CD4-positive, alpha-beta T cell treated with Interleukin-10 for 1 hour (primary cell): ENCODE results near the gene BCR.
"Not testable (repeated sequence)": the region's sequence is repeated elsewhere in the genome, so short reads cannot be mapped to it uniquely, and the experiment has no call there.

Experiments used
- DNase-seq: peaks from one replicate; pipeline ENCODE4 v3.0.0-alpha.2; 2020

Gene BCR

GRCh38 chr22:23341942-23342695 lies 161.8 kb downstream of the BCR start:
- DNase-seq: not testable (repeated sequence)

GRCh38 chr22:23351321-23351720 lies 171.0 kb downstream of the BCR start:
- no peak for DNase-seq

GRCh38 chr22:23353004-23353403 lies 172.7 kb downstream of the BCR start:
- no peak for DNase-seq

GRCh38 chr22:23353696-23354095 lies 173.4 kb downstream of the BCR start:
- DNase-seq: no peak

- no peak for DNase-seq
Observed at GRCh38 chr22:23356094-23356493, 175.8 kb downstream of the BCR start.

- no peak for DNase-seq
Observed at GRCh38 chr22:23357053-23357452, 176.7 kb downstream of the BCR start.

GRCh38 chr22:23359583-23360123 lies 179.3 kb downstream of the BCR start:
- no peak for DNase-seq

GRCh38 chr22:23361676-23362075 lies 181.4 kb downstream of the BCR start:
- no peak for DNase-seq

- no peak for DNase-seq
Observed at GRCh38 chr22:23363683-23364082, 183.4 kb downstream of the BCR start.

GRCh38 chr22:23364389-23364788 lies 184.1 kb downstream of the BCR start:
- DNase-seq: no peak

GRCh38 chr22:23365524-23365923 lies 185.2 kb downstream of the BCR start:
- DNase-seq: no peak

GRCh38 chr22:23365961-23366360 lies 185.7 kb downstream of the BCR start:
- DNase-seq: no peak

- DNase-seq: not testable (repeated sequence)
Observed at GRCh38 chr22:23367196-23367595, 186.9 kb downstream of the BCR start.
